ENCODE data around the gene ACAD8. TPM values are rescaled to one million over a fixed set of nuclear protein-coding genes. Genes with fewer than 3 reads are reported as not detected.

Gene ACAD8
- total RNA-seq, 2 donors from 2014 or later = 39.4 to 46.1 TPM

DNA sequence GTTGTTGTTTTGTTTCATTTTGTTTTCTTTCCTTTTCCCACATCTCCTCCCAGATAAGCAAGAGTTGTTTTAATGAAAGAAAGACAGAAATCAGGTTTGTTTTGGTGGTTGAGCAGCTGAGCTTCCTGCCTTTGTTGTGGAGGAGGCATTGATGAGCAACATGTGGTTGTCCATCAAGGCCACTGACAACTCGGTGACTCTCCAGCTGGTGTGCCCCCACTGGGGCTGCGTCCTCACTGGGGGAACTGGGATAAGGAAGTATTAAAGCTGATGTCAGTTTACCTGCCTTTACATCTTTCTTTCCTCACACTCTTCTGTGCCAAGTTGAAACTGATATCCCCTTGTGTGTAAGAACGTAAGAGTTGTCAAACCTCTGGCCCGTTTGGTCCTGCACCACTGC lies 23.0 kb upstream of the ACAD8 start:
- DNase-seq (ENCODE audit: low spot score) = no peak
- TF ChIP-seq POLR2AphosphoS5 (IDR thresholded peaks at IDR 0.05) (no peak), POLR2A (IDR thresholded peaks at IDR 0.05) (no peak)
- TF ChIP-seq, protein P1, sequence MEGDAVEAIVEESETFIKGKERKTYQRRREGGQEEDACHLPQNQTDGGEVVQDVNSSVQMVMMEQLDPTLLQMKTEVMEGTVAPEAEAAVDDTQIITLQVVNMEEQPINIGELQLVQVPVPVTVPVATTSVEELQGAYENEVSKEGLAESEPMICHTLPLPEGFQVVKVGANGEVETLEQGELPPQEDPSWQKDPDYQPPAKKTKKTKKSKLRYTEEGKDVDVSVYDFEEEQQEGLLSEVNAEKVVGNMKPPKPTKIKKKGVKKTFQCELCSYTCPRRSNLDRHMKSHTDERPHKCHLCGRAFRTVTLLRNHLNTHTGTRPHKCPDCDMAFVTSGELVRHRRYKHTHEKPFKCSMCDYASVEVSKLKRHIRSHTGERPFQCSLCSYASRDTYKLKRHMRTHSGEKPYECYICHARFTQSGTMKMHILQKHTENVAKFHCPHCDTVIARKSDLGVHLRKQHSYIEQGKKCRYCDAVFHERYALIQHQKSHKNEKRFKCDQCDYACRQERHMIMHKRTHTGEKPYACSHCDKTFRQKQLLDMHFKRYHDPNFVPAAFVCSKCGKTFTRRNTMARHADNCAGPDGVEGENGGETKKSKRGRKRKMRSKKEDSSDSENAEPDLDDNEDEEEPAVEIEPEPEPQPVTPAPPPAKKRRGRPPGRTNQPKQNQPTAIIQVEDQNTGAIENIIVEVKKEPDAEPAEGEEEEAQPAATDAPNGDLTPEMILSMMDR (IDR thresholded peaks at IDR 0.05) = no peak
- intact Hi-C loops (cut with DNase I) = no loop called here
- no peak overlapping the region for H3K4me3 ChIP-seq
- no peak overlapping the region for H3K27ac ChIP-seq
- no peaks in the 10 kb centered on the region for H3K9me3 ChIP-seq
- WGBS = 69% methylated on average over 4 of the region's 4 CpGs
- H3K36me3 ChIP-seq = no peaks in the 10 kb centered on the region
- no peaks in the 10 kb centered on the region for H3K27me3 ChIP-seq (replicated peaks; ENCODE audit: insufficient read depth)
- no peaks in the 10 kb centered on the region for H3K4me1 ChIP-seq (replicated peaks)

DNA sequence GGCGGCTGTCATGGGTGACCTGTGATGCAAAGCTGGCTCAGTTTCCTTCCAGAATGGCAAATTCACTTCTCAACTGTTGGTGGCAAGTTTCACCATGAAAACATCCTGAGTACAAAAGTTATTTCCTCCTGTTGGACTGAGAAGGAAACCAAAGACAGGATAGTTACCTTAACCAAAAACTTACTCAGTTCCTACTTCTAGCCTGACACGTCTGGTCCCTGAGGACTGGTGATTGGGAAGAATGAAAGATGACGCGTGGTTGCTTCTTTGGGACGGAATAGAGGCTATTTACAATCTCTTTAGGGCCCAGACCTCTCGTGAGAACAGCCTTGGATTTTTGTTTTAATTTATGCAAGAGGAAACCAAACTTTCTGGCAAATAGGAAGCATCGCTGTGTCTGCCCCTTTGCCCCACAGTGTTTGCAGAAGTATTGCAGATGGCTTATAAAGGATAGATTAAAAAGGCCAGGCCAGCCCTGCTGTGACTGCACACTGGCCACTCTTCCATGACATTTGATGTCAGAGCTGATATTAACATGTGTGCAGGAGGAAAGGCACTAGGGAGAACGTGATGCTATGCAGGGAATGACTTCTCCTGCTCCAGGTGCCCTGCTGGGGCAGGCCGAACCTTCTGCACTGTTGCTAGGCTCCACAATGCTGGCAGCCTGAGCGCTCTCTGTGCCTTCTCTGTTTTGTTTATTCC lies 21.3 kb upstream of the ACAD8 start:
- Histone ChIP-seq H3K9me3 (no peaks in the 10 kb centered on the region), H3K27ac (no peak overlapping the region), H3K36me3 (no peaks in the 10 kb centered on the region), H3K4me3 (no peak overlapping the region), H3K4me1 (replicated peaks) (no peaks in the 10 kb centered on the region), H3K27me3 (replicated peaks; ENCODE audit: insufficient read depth) (no peaks in the 10 kb centered on the region)
- no peak for DNase-seq (ENCODE audit: low spot score)
- 63% methylated on average over 10 of the region's 10 CpGs for WGBS
- TF ChIP-seq POLR2AphosphoS5 (IDR thresholded peaks at IDR 0.05) (no peak), POLR2A (IDR thresholded peaks at IDR 0.05) (no peak)
- TF ChIP-seq, protein P1 (IDR thresholded peaks at IDR 0.05) = no peak
- intact Hi-C loops (cut with DNase I) = no loop called here

DNA sequence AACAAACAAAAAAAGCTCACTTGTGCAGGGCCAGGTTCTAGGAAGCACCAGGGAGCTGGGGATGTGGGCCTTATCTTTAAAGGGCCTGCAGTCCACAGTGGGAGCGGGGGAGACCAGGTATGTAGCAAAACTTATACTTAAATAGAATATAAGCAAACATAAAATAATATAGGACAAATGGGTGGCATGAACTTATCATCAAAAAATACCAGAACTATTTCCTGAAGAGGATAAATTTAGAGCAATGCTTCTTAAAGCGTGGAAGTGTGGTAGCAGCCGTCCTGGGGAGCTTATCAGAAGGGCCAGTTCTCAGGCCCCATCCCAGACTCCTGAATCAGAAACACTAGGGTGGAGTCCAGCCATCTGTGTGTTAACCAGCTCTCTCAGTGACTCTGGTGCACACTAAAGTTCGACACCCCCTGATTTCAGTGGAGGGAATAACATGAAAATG lies 19.6 kb upstream of the ACAD8 start:
- no peak for DNase-seq (ENCODE audit: low spot score)
- WGBS = 89% methylated on average over 4 of the region's 4 CpGs
- no peaks in the 10 kb centered on the region for H3K9me3 ChIP-seq
- no peaks in the 10 kb centered on the region for H3K36me3 ChIP-seq
- intact Hi-C loops (cut with DNase I) = no loop called here
- no peak overlapping the region for H3K27ac ChIP-seq
- no peak for TF ChIP-seq POLR2AphosphoS5 (IDR thresholded peaks at IDR 0.05)
- TF ChIP-seq, protein P1 (IDR thresholded peaks at IDR 0.05) = no peak
- no peak for TF ChIP-seq POLR2A (IDR thresholded peaks at IDR 0.05)
- H3K4me3 ChIP-seq = no peak overlapping the region
- no peaks in the 10 kb centered on the region for H3K4me1 ChIP-seq (replicated peaks)
- H3K27me3 ChIP-seq (replicated peaks; ENCODE audit: insufficient read depth) = no peaks in the 10 kb centered on the region

- H3K36me3 ChIP-seq = no peaks in the 10 kb centered on the region
- no peaks in the 10 kb centered on the region for H3K27me3 ChIP-seq (replicated peaks; ENCODE audit: insufficient read depth)
- no peak overlapping the region for H3K4me3 ChIP-seq
- H3K4me1 ChIP-seq (replicated peaks) = no peaks in the 10 kb centered on the region
- TF ChIP-seq POLR2AphosphoS5 (IDR thresholded peaks at IDR 0.05) = no peak
- no peak for TF ChIP-seq POLR2A (IDR thresholded peaks at IDR 0.05)
- TF ChIP-seq, protein P1 (IDR thresholded peaks at IDR 0.05) = no peak
- H3K9me3 ChIP-seq = no peaks in the 10 kb centered on the region
- intact Hi-C loops (cut with DNase I) = no loop called here
- no peak overlapping the region for H3K27ac ChIP-seq
- no peak for DNase-seq (ENCODE audit: low spot score)
- WGBS = 74% methylated on average over 3 of the region's 3 CpGs
Measured at GRCh38 chr11:134235399-134235798, 18.0 kb upstream of the ACAD8 start.
